Urinary bladder (tissue), 4 donors: ENCODE measurements around the gene SLC29A4. TPM values are rescaled to one million over a fixed set of nuclear protein-coding genes. Genes with fewer than 3 reads are reported as not detected.

Experiments
- DNase-seq: peaks from one replicate; pipeline ENCODE4 v3.0.0-alpha.2; 2015; ENCODE audit errors: extremely low spot score
- H3K27ac ChIP-seq: one replicate; pipeline ENCODE4 v1.5.1; 2013; ENCODE audit warnings: low read depth, mild to moderate bottlenecking, moderate library complexity
- H3K36me3 ChIP-seq: one replicate; pipeline ENCODE4 v1.6.1; 2013; ENCODE audit warnings: mild to moderate bottlenecking, moderate library complexity; ENCODE audit not compliant: insufficient read depth
- H3K4me1 ChIP-seq: one replicate; pipeline ENCODE4 v1.6.1; 2013; ENCODE audit warnings: mild to moderate bottlenecking, moderate library complexity; ENCODE audit not compliant: insufficient read depth
- H3K4me3 ChIP-seq: one replicate; pipeline ENCODE4 v1.5.1; 2013; ENCODE audit warnings: low read depth, low read length
- WGBS: extraction: QIAGEN DNeasy Blood & Tissue Kit; methylation state at CpG from one replicate; pipeline ENCODE4 v1.1.7; 2013; 5-methylcytosine and 5-hydroxymethylcytosine counted together
- polyA plus RNA-seq: library from polyadenylated mRNA; stranded (reverse); fragments of 200-250 nt; gene quantifications from one replicate; pipeline ENCODE4 v1.2.3, GENCODE V29; 2013
- total RNA-seq: library from RNA; depleted of rRNA; stranded (reverse); fragments of >200 nt; gene quantifications from one replicate; pipeline ENCODE4 v1.2.3, GENCODE V29; 2014
- donor health status: healthy with polysubstance abuse.
- donor health status: healthy.

The SLC29A4 gene
- total and polyA plus RNA-seq, 2 donors = 2.7 to 3.6 TPM

GRCh38 chr7:5333121-5334045 is 50.6 kb downstream of the SLC29A4 start:
- peaks cover 9% of the 10 kb centered on the region for H3K36me3 ChIP-seq
- H3K4me3 ChIP-seq = no peak overlapping the region
- H3K4me1 ChIP-seq = no peaks in the 10 kb centered on the region
- 85% methylated on average over 32 of the region's 32 CpGs for WGBS
- no peak for DNase-seq
- H3K27ac ChIP-seq = no peak overlapping the region

DNA sequence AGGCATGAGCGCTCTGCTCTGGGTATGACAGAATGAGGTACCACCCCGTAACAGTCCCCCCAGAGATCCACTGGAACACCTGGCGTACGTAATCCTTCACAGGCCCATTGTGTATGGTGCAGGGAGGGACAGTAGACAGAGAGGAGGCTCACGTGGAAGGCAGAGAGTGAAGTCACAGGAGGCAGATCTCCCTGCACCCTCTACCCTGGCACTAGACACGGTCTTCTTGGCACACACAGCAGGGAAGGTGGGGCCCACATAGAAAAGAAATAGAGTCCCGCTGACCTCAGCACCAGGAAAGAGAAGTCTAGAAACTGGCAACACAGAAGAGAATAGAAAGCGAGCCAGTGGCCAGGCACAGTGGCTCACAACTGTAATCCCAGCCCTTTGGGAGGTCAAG is 51.9 kb downstream of the SLC29A4 start:
- Histone ChIP-seq H3K36me3 (peaks cover 9% of the 10 kb centered on the region), H3K27ac (no peak overlapping the region), H3K4me1 (no peaks in the 10 kb centered on the region), H3K4me3 (no peak overlapping the region)
- 80% methylated on average over 8 of the region's 8 CpGs for WGBS
- no peak for DNase-seq

DNA sequence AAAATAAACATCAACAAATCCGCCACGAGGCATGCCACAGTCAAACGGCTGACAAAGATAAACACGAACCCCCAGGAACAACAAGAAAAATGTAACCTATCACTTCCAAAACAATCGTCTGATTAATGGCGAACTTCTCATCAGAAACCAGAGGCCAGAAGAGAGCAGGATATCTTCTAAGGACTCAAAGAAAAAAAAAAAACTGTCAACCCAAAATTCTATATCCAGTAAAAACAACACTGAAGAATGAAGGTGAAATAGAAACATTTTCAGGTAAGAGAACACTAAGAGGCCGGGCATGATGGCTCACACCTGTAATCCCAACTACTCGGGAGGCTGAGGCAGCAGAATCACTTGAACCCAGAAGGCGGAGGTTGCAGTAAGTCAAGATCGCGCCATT is 54.3 kb downstream of the SLC29A4 start:
- Histone ChIP-seq H3K36me3 (peaks cover 9% of the 10 kb centered on the region), H3K27ac (no peak overlapping the region), H3K4me1 (no peaks in the 10 kb centered on the region), H3K4me3 (no peak overlapping the region)
- 91% methylated on average over 11 of the region's 11 CpGs for WGBS
- DNase-seq = no peak

DNA sequence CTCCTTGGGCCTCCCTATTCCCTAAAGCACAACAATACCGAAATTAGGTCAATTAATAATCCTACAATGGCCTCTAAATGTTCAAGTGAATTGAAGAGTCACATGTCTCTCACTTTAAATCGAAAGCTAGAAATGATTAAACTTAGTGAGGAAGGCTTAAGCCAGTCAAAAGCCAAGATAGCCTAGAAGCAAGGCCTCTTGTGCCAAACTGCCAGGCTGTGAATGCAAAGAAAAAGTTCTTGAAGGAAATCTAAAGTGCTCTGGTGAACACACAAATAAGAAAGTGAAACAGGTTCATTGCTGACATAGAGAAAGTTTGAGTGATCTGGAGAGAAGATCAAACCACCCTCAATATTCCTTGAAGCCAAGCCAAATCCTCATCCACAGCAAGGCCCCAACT is 57.2 kb downstream of the SLC29A4 start:
- Histone ChIP-seq H3K4me1 (no peaks in the 10 kb centered on the region), H3K27ac (no peak overlapping the region), H3K36me3 (peaks cover 6% of the 10 kb centered on the region), H3K4me3 (no peak overlapping the region)
- no peak for DNase-seq
- 90% methylated on average over 2 of the region's 2 CpGs for WGBS

- WGBS = 96% methylated on average over 6 of the region's 6 CpGs
- H3K36me3 ChIP-seq = peaks cover 3% of the 10 kb centered on the region
- DNase-seq = no peak
- no peak overlapping the region for H3K4me3 ChIP-seq
- no peaks in the 10 kb centered on the region for H3K4me1 ChIP-seq
- no peak overlapping the region for H3K27ac ChIP-seq
These were observed 59.9 kb downstream of the SLC29A4 start for GRCh38 chr7:5342631-5343030.

DNA sequence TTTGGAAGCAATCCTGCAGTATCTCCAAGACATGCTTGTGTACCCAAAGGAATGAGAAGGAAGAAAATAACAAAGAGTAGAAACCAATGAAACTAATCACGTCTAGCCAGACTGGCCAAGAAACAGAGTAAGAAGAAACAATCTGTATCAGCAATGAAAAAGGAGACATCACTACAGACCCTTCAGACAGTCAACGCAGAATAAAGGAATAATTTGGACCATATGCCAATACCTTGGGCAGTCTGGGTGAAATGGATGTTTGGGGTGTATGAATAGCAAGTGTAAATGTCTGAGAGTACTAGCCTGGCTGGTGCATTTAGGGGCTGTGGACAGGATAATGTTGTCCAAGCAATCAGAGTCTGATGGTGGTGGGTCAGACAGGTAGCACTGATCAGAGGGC is 61.1 kb downstream of the SLC29A4 start:
- no peak overlapping the region for H3K27ac ChIP-seq
- whole genome bisulfite sequencing = 91% methylated on average over 2 of the region's 2 CpGs
- no peak overlapping the region for H3K4me3 ChIP-seq
- no peak for DNase-seq
- H3K4me1 ChIP-seq = no peaks in the 10 kb centered on the region
- H3K36me3 ChIP-seq = peaks cover 3% of the 10 kb centered on the region

DNA sequence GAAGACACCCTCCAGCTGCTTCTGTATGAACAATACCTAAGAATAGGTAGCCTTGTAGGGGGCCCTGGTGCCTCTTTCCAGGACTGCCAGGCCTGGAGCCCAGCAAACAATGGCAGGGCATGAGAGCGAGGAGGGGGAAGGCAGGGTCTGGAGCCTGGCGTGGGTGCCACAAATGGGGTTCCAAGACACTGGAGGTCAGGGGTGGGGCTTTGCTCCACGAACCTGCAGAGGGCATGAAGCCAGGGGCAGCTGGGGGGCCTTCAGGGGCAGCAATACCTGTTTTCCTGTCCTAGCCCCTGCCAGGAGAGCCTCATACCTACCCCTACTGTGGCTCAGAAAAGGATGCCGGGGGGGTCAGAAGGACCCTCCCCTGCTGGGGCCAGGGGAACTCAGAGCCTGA is 61.6 kb downstream of the SLC29A4 start:
- H3K36me3 ChIP-seq = peaks cover 3% of the 10 kb centered on the region
- WGBS = 99% methylated on average over 4 of the region's 4 CpGs
- H3K27ac ChIP-seq = no peak overlapping the region
- H3K4me1 ChIP-seq = no peaks in the 10 kb centered on the region
- DNase-seq = no peak
- no peak overlapping the region for H3K4me3 ChIP-seq

GRCh38 chr7:5345171-5345570 is 62.4 kb downstream of the SLC29A4 start:
- DNase-seq = no peak
- 97% methylated on average over 13 of the region's 13 CpGs for WGBS
- Histone ChIP-seq H3K4me1 (no peaks in the 10 kb centered on the region), H3K4me3 (no peak overlapping the region), H3K27ac (no peak overlapping the region), H3K36me3 (peaks cover 3% of the 10 kb centered on the region)

GRCh38 chr7:5345671-5346070 is 62.9 kb downstream of the SLC29A4 start:
- Histone ChIP-seq H3K4me3 (no peak overlapping the region), H3K4me1 (no peaks in the 10 kb centered on the region), H3K27ac (no peak overlapping the region), H3K36me3 (peaks cover 3% of the 10 kb centered on the region)
- WGBS = 94% methylated on average over 21 of the region's 21 CpGs
- no peak for DNase-seq

GRCh38 chr7:5348134-5349004 is 65.6 kb downstream of the SLC29A4 start:
- Histone ChIP-seq H3K36me3 (peaks cover 6% of the 10 kb centered on the region), H3K4me1 (no peaks in the 10 kb centered on the region), H3K27ac (no peak overlapping the region), H3K4me3 (no peak overlapping the region)
- DNase-seq = no peak
- WGBS = 85% methylated on average over 21 of the region's 21 CpGs

DNA sequence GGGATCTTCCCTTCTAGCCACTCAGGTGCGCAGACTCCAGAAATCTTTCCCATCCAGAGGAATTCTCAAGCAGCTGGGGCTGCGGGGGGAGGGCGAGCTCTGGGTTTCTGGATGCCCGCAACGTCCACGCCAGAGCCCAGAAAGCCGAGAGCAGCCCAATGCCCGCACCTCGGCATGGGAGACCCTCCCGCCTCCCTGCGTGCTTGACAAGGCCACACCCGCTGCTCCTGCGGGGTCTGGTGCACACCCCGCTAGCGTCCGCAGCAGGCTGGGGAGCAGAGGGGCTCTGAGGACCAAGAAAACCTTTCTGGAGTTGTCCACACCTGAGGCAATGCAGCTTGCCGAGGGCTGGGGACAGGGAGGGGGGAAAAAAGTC is 66.2 kb downstream of the SLC29A4 start:
- no peaks in the 10 kb centered on the region for H3K4me1 ChIP-seq
- H3K27ac ChIP-seq = no peak overlapping the region
- no peak overlapping the region for H3K4me3 ChIP-seq
- WGBS = 76% methylated on average over 17 of the region's 17 CpGs
- peaks cover 4% of the 10 kb centered on the region for H3K36me3 ChIP-seq
- no peak for DNase-seq

DNA sequence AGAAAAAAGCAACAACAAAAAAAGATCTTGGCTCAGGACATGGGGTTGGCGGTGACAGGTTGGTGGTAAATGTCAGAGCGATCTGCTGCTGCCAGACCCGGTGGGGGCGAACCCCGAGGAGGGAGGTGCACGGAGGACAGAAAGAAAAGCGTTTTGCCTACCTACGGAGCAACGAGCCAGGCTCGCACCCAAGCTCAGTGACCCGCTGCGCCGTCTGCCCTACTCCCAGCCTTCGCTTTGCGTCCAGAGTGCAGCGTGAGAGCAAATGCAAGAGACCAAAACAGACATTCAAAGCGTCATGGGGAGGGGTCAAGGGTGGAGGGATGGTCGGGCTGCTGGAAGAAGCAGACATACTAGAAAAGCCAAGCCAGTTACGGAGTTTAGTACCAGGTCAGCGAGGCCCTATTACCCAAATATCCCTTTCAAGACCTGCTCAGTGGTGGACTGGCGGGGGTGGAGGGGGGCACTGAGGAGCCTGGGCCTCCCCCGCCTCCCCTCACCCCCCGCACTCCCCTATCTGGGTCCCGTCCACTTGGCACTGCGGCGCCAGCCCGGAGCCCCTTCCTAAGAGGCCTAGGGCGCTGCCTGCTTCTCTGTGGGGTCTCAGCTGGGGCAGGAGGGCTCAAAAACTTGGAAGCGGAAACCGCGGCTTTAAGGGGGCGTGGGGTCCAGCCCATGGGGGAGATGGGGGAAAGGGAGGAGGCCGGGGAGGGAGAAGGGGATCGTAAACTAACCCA is 66.9 kb downstream of the SLC29A4 start:
- 49% methylated on average over 34 of the region's 34 CpGs for WGBS
- Histone ChIP-seq H3K27ac (no peak overlapping the region), H3K4me3 (no peak overlapping the region), H3K4me1 (no peaks in the 10 kb centered on the region), H3K36me3 (peaks cover 4% of the 10 kb centered on the region)
- no peak for DNase-seq

GRCh38 chr7:5350174-5350463 is 67.4 kb downstream of the SLC29A4 start:
- no peak overlapping the region for H3K4me3 ChIP-seq
- H3K27ac ChIP-seq = no peak overlapping the region
- peaks cover 4% of the 10 kb centered on the region for H3K36me3 ChIP-seq
- no peaks in the 10 kb centered on the region for H3K4me1 ChIP-seq
- WGBS = 67% methylated on average over 15 of the region's 15 CpGs
- DNase-seq = no peak
